NCI-H2196 treated with DMSO at 0.1 percent for 48 hours (cell line): ENCODE data around the gene CELF1.

Experiments
- DNase-seq: peaks from one replicate; lab custom pipeline; 2025; ENCODE audit not compliant: unreplicated experiment; lab: John Stamatoyannopoulos, UW

Gene CELF1

GRCh38 chr11:47451436-47451835, 101.5 kb downstream of the CELF1 start:
- DNase-seq: no peak

GRCh38 chr11:47449541-47449940, 103.4 kb downstream of the CELF1 start:
- DNase-seq: no peak

GRCh38 chr11:47448566-47449427, 104.1 kb downstream of the CELF1 start, which contains the start of gene RAPSN:
Gene RAPSN (minus strand): TSS chr11:47449136. CDS start chr11:47448964, 172 bp downstream.
- DNase-seq: no peak

GRCh38 chr11:47447906-47448305, 105.0 kb downstream of the CELF1 start:
- DNase-seq: no peak

- DNase-seq: no peak
Observed at GRCh38 chr11:47446833-47447232, 106.1 kb downstream of the CELF1 start.

- no peak for DNase-seq
Observed at GRCh38 chr11:47445840-47446239, 107.1 kb downstream of the CELF1 start.

GRCh38 chr11:47443817-47444216, 109.1 kb downstream of the CELF1 start:
- no peak for DNase-seq

GRCh38 chr11:47443028-47443700, 109.8 kb downstream of the CELF1 start:
- peak; percentile 66 for DNase-seq

GRCh38 chr11:47442514-47442913, 110.4 kb downstream of the CELF1 start:
- no peak for DNase-seq

GRCh38 chr11:47441421-47441820, 111.5 kb downstream of the CELF1 start:
- DNase-seq: no peak

- DNase-seq: no peak
Observed at GRCh38 chr11:47440054-47440476, 112.9 kb downstream of the CELF1 start.

GRCh38 chr11:47438721-47439120, 114.2 kb downstream of the CELF1 start:
- DNase-seq: no peak

GRCh38 chr11:47437746-47438418, 115.0 kb downstream of the CELF1 start:
- no peak for DNase-seq

GRCh38 chr11:47437218-47437745, 115.7 kb downstream of the CELF1 start:
- no peak for DNase-seq

GRCh38 chr11:47436726-47437125, 116.2 kb downstream of the CELF1 start:
- DNase-seq: no peak

- no peak for DNase-seq
Observed at GRCh38 chr11:47435687-47436086, 117.2 kb downstream of the CELF1 start.

- no peak for DNase-seq
Observed at GRCh38 chr11:47434011-47434786, 118.7 kb downstream of the CELF1 start.

GRCh38 chr11:47433157-47433556, 119.8 kb downstream of the CELF1 start:
- DNase-seq: no peak

GRCh38 chr11:47431356-47432083, 121.4 kb downstream of the CELF1 start:
- DNase-seq: no peak

GRCh38 chr11:47430524-47430923, 122.4 kb downstream of the CELF1 start:
- no peak for DNase-seq
